HepG2 (cell line): ENCODE measurements around the gene MRPL42. TPM values are rescaled to one million over a fixed set of nuclear protein-coding genes. Genes with fewer than 3 reads are reported as not detected.
"Not testable (repeated sequence)": the region's sequence is repeated elsewhere in the genome, so short reads cannot be mapped to it uniquely, and the experiment has no call there.

Experiments used
- ATAC-seq: fragments of 200-7000 bp; cut with Tn5 transposase; 3 replicates; pipeline ENCODE4 v1.9.1; 2020; ENCODE audit warnings: mild to moderate bottlenecking, moderate library complexity
- BruUV-seq: library from RNA; stranded (reverse); fragments of 400-500 nt; replicated peaks from 2 replicates; lab custom pipeline; 2021; lab: Mats Ljungman, UMichigan
- CTCF ChIA-PET: fragments of 300-600 bp; formaldehyde crosslinking; extraction: SDS; loops from one replicate; lab custom pipeline; 2021; ENCODE audit warnings: low total read pairs, inconsistent platforms, low intra/inter-chr PET ratio; lab: Yijun Ruan, JAX
- POLR2A ChIA-PET: fragments of 350-600 bp; sonication (Branson Sonifier 250); formaldehyde crosslinking; loops from one replicate; lab custom pipeline; 2020; ENCODE audit warnings: antibody characterized with exemption, inconsistent platforms; lab: Yijun Ruan, JAX
- DNase-seq: peaks from one replicate; pipeline ENCODE4 v3.0.0-alpha.2; 2015; ENCODE audit warnings: low spot score
- FAIRE-seq: peaks from 3 replicates; lab custom pipeline; 2011; peaks lifted over from hg19 to GRCh38; lab: Jason Lieb, UNC
- H2AFZ ChIP-seq: one replicate; pipeline ENCODE4 v1.6.1; 2011; ENCODE audit warnings: low read length, inconsistent platforms
- H3K27ac ChIP-seq: fragments of 300-600 bp; 3 replicates; pipeline ENCODE4 v1.8.0; 2011; ENCODE audit warnings: mixed run types, mild to moderate bottlenecking, mixed read lengths, low read length, inconsistent platforms; ENCODE audit not compliant: insufficient read depth; ENCODE audit errors: extremely low read length
- H3K27me3 ChIP-seq, 2 experiments: fragments of 200-600 bp in 1 of 2; 2 replicates in 1 of 2; 3 replicates in 1 of 2; pipeline versions ENCODE4 v1.6.0 to v1.8.0; 2011; ENCODE audit warnings: low read length in 2 of 2, mild to moderate bottlenecking in 2 of 2, moderate library complexity in 2 of 2, inconsistent platforms in 1 of 2; ENCODE audit not compliant: insufficient read depth in 2 of 2, control insufficient read depth in 1 of 2
- H3K36me3 ChIP-seq, 2 experiments: fragments of 200-600 bp in 1 of 2; replicated peaks in 1 of 2; 2 replicates in 1 of 2; 3 replicates in 1 of 2; pipeline versions ENCODE4 v1.5.1 to v1.8.0; 2011; ENCODE audit warnings: low read length in 2 of 2, inconsistent platforms in 1 of 2; ENCODE audit not compliant: insufficient read depth in 2 of 2, control insufficient read depth in 1 of 2
- H3K4me1 ChIP-seq: 2 replicates; pipeline ENCODE4 v1.5.1; 2012; ENCODE audit warnings: low read length, inconsistent platforms; ENCODE audit not compliant: insufficient read depth
- H3K4me2 ChIP-seq: 2 replicates; pipeline ENCODE4 v1.6.0; 2011; ENCODE audit warnings: low read depth, low read length, inconsistent platforms
- H3K4me3 ChIP-seq, 3 experiments: fragments of 200-600 bp in 1 of 3; sonication (generic), shearing (Covaris generic) in 1 of 3; replicated peaks in 1 of 3; 2 replicates each; pipeline ENCODE4 v1.5.1; 2011 to 2016; ENCODE audit warnings: low read length in 3 of 3, inconsistent platforms in 2 of 3, low read depth in 2 of 3, mild to moderate bottlenecking in 2 of 3, control low read depth in 1 of 3, mixed read lengths in 1 of 3; ENCODE audit not compliant: insufficient read depth in 1 of 3
- H3K79me2 ChIP-seq: one replicate; pipeline ENCODE4 v1.6.1; 2011; ENCODE audit warnings: low read length, inconsistent platforms; ENCODE audit not compliant: insufficient read depth
- H3K9ac ChIP-seq: 2 replicates; pipeline ENCODE4 v1.6.0; 2011; ENCODE audit warnings: mild to moderate bottlenecking, low read depth, low read length, inconsistent platforms; ENCODE audit not compliant: insufficient read depth
- H3K9me3 ChIP-seq: 2 replicates; pipeline ENCODE4 v1.5.1; 2012; ENCODE audit warnings: mild to moderate bottlenecking, low read length
- H4K20me1 ChIP-seq: 2 replicates; pipeline ENCODE4 v1.6.0; 2011; ENCODE audit warnings: inconsistent platforms, mild to moderate bottlenecking, low read length, moderate library complexity; ENCODE audit not compliant: insufficient read depth
- AGO2 ChIP-seq: fragments of 200-400 bp; formaldehyde crosslinking; optimal IDR thresholded peaks from 2 replicates; pipeline ENCODE3; 2017; ENCODE audit warnings: mild to moderate bottlenecking, low read depth, low read length, moderate library complexity
- ARNTL ChIP-seq: sonication (generic); formaldehyde crosslinking; IDR thresholded peaks from 2 replicates; pipeline ENCODE4 v1.4.0; 2020; ENCODE audit warnings: mild to moderate bottlenecking, missing genetic modification reagents
- ELF1 ChIP-seq: sonication (generic); formaldehyde crosslinking; IDR thresholded peaks from 2 replicates; pipeline ENCODE4 v1.4.0; 2020; ENCODE audit warnings: missing genetic modification reagents
- JUNB ChIP-seq: sonication (generic); formaldehyde crosslinking; IDR thresholded peaks from 2 replicates; pipeline ENCODE4 v1.8.0; 2022; ENCODE audit warnings: missing genetic modification reagents, mild to moderate bottlenecking, borderline replicate concordance
- MYC ChIP-seq: sonication (generic); formaldehyde crosslinking; IDR thresholded peaks from 2 replicates; pipeline ENCODE4 v1.9.0; 2021; ENCODE audit warnings: missing genetic modification reagents, borderline replicate concordance
- NFE2 ChIP-seq: sonication (generic); formaldehyde crosslinking; IDR thresholded peaks from 2 replicates; pipeline ENCODE4 v1.4.0; 2020; ENCODE audit warnings: missing genetic modification reagents
- RORA ChIP-seq: sonication (generic); formaldehyde crosslinking; IDR thresholded peaks from 2 replicates; pipeline ENCODE4 v1.5.0; 2020; ENCODE audit warnings: mild to moderate bottlenecking, missing genetic modification reagents, moderate library complexity
- TBX2 ChIP-seq: sonication (generic); formaldehyde crosslinking; IDR thresholded peaks from 2 replicates; pipeline ENCODE4 v1.5.0; 2020; ENCODE audit warnings: missing genetic modification reagents, mild to moderate bottlenecking, borderline replicate concordance
- ZNF136 ChIP-seq: sonication (generic); formaldehyde crosslinking; IDR thresholded peaks from 2 replicates; pipeline ENCODE4 v1.8.1; 2022; ENCODE audit warnings: low read depth, mild to moderate bottlenecking, moderate library complexity, missing genetic modification reagents
- ZNF558 ChIP-seq: sonication (generic); formaldehyde crosslinking; IDR thresholded peaks from 2 replicates; pipeline ENCODE4 v1.9.0; 2022; ENCODE audit warnings: mild to moderate bottlenecking, missing genetic modification reagents, borderline replicate concordance
- ZNF878 ChIP-seq: sonication (generic); formaldehyde crosslinking; IDR thresholded peaks from 2 replicates; pipeline ENCODE4 v1.8.1; 2023; ENCODE audit warnings: mild to moderate bottlenecking, missing genetic modification reagents, moderate library complexity
- WGBS: methylation state at CpG from one replicate; pipeline ENCODE4 v1.1.6; 2017; ENCODE audit warnings: low lambda C conversion rate; 5-methylcytosine and 5-hydroxymethylcytosine counted together
- in situ Hi-C: cut with HindIII; loops from 2 replicates; pipeline ENCODE4 v1.10.0; 2017; ENCODE audit warnings: low pct_unique_long_range_greater_than_20kb; ENCODE audit not compliant: extremely low pct_ligation_motif_present
- intact Hi-C: fragments of 100-400 bp; cut with micrococcal nuclease; formaldehyde crosslinking; loops from one replicate; pipeline ENCODE4 v1.10.0; 2022; ENCODE audit not compliant: unreplicated experiment
- polyA plus RNA-seq, 8 experiments: library from polyadenylated mRNA; depleted of rRNA in 3 of 8; stranded (reverse) in 7 of 8; unstranded in 1 of 8; fragments of >200 nt; fragmentation: Illumina TruSeq in 4 of 8; extraction: Trizol in 4 of 8; gene quantifications; 2 replicates each; pipeline versions ENCODE4 v1.2.1 to v1.2.3, GENCODE V29; 2011 to 2016; ENCODE audit warnings: low read depth in 4 of 8, missing spikeins in 1 of 8, mixed read lengths in 1 of 8; ENCODE audit not compliant: insufficient read depth in 1 of 8
- total RNA-seq, 5 experiments: library from RNA; depleted of rRNA; stranded (reverse); fragments of >200 nt; fragmentation: Illumina TruSeq; extraction: Trizol; gene quantifications; 2 replicates each; pipeline ENCODE4 v1.2.3, GENCODE V29; 2016; ENCODE audit warnings: low read depth in 1 of 5
- TF ChIP-seq, protein P1 (sequence below): sonication (generic); formaldehyde crosslinking; IDR thresholded peaks from 2 replicates; pipeline ENCODE4; 2020; ENCODE audit warnings: missing genetic modification reagents, mild to moderate bottlenecking, borderline replicate concordance
- TF ChIP-seq, protein P2 (sequence below): sonication (generic); formaldehyde crosslinking; IDR thresholded peaks from 2 replicates; pipeline ENCODE4 v1.5.0; 2020; ENCODE audit warnings: mild to moderate bottlenecking, missing genetic modification reagents, moderate library complexity

MRPL42 gene
- total and polyA plus RNA-seq, 2 of the 13 experiments (the other 11 are each of a cell fraction or from before 2014, with no cell fraction given): 93.3 to 148 TPM

DNA sequence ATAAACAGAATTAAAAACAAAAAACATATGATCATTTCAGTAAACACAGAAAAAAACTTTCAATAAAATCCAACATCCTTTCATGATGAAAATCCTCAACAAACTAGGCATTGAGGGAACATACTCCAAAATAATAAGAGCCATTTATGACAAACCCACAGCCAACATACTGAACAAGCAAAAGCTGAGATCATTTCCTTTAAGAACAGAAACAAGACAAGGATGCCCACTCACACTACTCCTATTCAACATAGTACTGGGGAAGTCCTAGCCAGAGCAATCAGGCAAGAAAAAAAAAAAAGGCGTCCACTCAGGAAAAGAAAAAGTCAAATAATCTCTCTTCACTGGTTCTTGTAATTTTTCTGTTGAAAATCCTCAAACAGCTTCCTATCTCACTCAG, 30.1 kb downstream of the MRPL42 start:
- no peak overlapping the region for H3K4me3 ChIP-seq
- H4K20me1 ChIP-seq: no peaks in the 10 kb centered on the region
- TF ChIP-seq JUNB: no peak
- no peak for TF ChIP-seq ZNF558 (CRISPR knock-in tag)
- TF ChIP-seq ELF1 (CRISPR knock-in tag): no peak
- no peak for TF ChIP-seq NFE2 (CRISPR knock-in tag)
- TF ChIP-seq ZNF136 (CRISPR knock-in tag): no peak
- TF ChIP-seq, protein P1, sequence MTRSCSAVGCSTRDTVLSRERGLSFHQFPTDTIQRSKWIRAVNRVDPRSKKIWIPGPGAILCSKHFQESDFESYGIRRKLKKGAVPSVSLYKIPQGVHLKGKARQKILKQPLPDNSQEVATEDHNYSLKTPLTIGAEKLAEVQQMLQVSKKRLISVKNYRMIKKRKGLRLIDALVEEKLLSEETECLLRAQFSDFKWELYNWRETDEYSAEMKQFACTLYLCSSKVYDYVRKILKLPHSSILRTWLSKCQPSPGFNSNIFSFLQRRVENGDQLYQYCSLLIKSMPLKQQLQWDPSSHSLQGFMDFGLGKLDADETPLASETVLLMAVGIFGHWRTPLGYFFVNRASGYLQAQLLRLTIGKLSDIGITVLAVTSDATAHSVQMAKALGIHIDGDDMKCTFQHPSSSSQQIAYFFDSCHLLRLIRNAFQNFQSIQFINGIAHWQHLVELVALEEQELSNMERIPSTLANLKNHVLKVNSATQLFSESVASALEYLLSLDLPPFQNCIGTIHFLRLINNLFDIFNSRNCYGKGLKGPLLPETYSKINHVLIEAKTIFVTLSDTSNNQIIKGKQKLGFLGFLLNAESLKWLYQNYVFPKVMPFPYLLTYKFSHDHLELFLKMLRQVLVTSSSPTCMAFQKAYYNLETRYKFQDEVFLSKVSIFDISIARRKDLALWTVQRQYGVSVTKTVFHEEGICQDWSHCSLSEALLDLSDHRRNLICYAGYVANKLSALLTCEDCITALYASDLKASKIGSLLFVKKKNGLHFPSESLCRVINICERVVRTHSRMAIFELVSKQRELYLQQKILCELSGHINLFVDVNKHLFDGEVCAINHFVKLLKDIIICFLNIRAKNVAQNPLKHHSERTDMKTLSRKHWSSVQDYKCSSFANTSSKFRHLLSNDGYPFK (CRISPR knock-in tag): no peak
- TF ChIP-seq RORA (CRISPR knock-in tag): no peak
- TF ChIP-seq AGO2: no peak
- TF ChIP-seq, protein P2, sequence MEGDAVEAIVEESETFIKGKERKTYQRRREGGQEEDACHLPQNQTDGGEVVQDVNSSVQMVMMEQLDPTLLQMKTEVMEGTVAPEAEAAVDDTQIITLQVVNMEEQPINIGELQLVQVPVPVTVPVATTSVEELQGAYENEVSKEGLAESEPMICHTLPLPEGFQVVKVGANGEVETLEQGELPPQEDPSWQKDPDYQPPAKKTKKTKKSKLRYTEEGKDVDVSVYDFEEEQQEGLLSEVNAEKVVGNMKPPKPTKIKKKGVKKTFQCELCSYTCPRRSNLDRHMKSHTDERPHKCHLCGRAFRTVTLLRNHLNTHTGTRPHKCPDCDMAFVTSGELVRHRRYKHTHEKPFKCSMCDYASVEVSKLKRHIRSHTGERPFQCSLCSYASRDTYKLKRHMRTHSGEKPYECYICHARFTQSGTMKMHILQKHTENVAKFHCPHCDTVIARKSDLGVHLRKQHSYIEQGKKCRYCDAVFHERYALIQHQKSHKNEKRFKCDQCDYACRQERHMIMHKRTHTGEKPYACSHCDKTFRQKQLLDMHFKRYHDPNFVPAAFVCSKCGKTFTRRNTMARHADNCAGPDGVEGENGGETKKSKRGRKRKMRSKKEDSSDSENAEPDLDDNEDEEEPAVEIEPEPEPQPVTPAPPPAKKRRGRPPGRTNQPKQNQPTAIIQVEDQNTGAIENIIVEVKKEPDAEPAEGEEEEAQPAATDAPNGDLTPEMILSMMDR (CRISPR knock-in tag): no peak
- no peak for TF ChIP-seq ZNF878 (CRISPR knock-in tag)
- TF ChIP-seq TBX2 (CRISPR knock-in tag): no peak
- TF ChIP-seq ARNTL: no peak
- no peak for TF ChIP-seq MYC (CRISPR knock-in tag)
- H3K27me3 ChIP-seq: no peaks in the 10 kb centered on the region
- no peak overlapping the region for H3K9ac ChIP-seq
- FAIRE-seq: no peak
- in situ Hi-C loops (no loop called here), intact Hi-C loops (no loop called here)
- no peak for ATAC-seq
- no peak for DNase-seq
- CTCF ChIA-PET: no interaction called here
- POLR2A ChIA-PET: no interaction called here
- no peak overlapping the region for H3K27ac ChIP-seq
- no TSS peak for BruUV-seq
- no peaks in the 10 kb centered on the region for H3K9me3 ChIP-seq
- H3K36me3 ChIP-seq: peaks cover 11 to 31% of the 10 kb centered on the region in 2 experiments; a peak in 4 of 5 replicates
- H2AFZ ChIP-seq: no peak overlapping the region
- no peak overlapping the region for H3K4me2 ChIP-seq
- H3K79me2 ChIP-seq: no peaks in the 10 kb centered on the region
- H3K4me1 ChIP-seq: no peaks in the 10 kb centered on the region
- WGBS: 100% methylated on average over 1 of the region's 1 CpG

DNA sequence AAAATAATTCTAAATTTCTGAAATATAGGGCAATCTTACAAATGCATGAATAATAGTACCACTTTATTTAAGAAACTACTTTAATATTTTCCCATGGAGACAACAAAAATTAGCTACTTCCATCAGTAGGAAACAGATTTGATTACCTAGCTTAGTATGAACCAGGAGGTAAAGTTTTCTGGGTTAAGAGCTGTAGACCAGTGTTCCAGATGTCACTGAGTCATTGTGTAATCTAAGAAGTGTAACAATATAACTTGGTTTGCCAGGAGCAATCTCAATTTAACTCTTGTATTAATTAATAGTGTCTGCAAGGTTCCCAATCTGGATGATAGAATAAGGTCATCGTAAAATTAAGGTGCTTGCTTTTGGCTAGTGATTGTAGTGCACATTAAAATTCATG, 31.5 kb downstream of the MRPL42 start:
- DNase-seq, H2AFZ ChIP-seq, intact Hi-C loops, H3K27ac ChIP-seq, BruUV-seq, CTCF ChIA-PET, H3K4me2 ChIP-seq, H4K20me1 ChIP-seq, H3K27me3 ChIP-seq, H3K9me3 ChIP-seq, in situ Hi-C loops, H3K9ac ChIP-seq, H3K79me2 ChIP-seq, H3K4me1 ChIP-seq, POLR2A ChIA-PET, H3K4me3 ChIP-seq, ATAC-seq: not testable (repeated sequence)
- FAIRE-seq: peak; percentile 21
- no CpG with 5 or more reads among the region's 1 CpG for WGBS
- H3K36me3 ChIP-seq: peaks cover 11 to 31% of the 10 kb centered on the region in 2 experiments; a peak in 4 of 5 replicates
